Esophagus muscularis mucosa (tissue), 4 donors: ENCODE measurements around the gene DOK5. TPM values are rescaled to one million over a fixed set of nuclear protein-coding genes. Genes with fewer than 3 reads are reported as not detected.

Source experiments
- DNase-seq: peaks from one replicate; pipeline ENCODE4 v3.0.0-alpha.2; 2017; ENCODE audit errors: extremely low spot score
- H3K27ac ChIP-seq, 4 donors: fragments of 200-600 bp; sonication (generic); replicated peaks in 1 of 4; 1 replicate in 3 of 4; 2 replicates in 1 of 4; pipeline ENCODE4 v1.5.1; 2016 to 2019; ENCODE audit warnings: mild to moderate bottlenecking in 1 of 4
- H3K27me3 ChIP-seq, 4 donors: fragments of 200-600 bp; sonication (generic); one replicate each; pipeline versions ENCODE4 v1.5.1 to v1.6.0; 2016 to 2019
- H3K36me3 ChIP-seq, 4 donors: fragments of 200-600 bp; sonication (generic); one replicate each; pipeline ENCODE4 v1.5.1; 2016 to 2019
- H3K4me1 ChIP-seq, 4 donors: fragments of 200-600 bp; sonication (generic); one replicate each; pipeline ENCODE4 v1.5.1; 2016 to 2019
- H3K4me3 ChIP-seq, 4 donors: fragments of 200-600 bp; sonication (generic); 1 replicate in 2 of 4; 2 replicates in 2 of 4; pipeline ENCODE4 v1.5.1; 2016 to 2019; ENCODE audit warnings: mild to moderate bottlenecking in 4 of 4, moderate library complexity in 1 of 4
- H3K9me3 ChIP-seq, 4 donors: fragments of 200-600 bp; sonication (generic); 1 replicate in 3 of 4; 2 replicates in 1 of 4; pipeline ENCODE4 v1.5.1; 2016 to 2019
- EP300 ChIP-seq: sonication (generic); formaldehyde crosslinking; IDR thresholded peaks from one replicate; pipeline ENCODE4 v1.6.1; 2017; ENCODE audit warnings: antibody characterized with exemption
- POLR2A ChIP-seq: fragments of 450-650 bp; IDR thresholded peaks from one replicate; pipeline ENCODE4 v1.6.1; 2017; ENCODE audit warnings: antibody characterized with exemption, moderate library complexity, mild to moderate bottlenecking, low read depth
- POLR2AphosphoS5 ChIP-seq, 2 donors: sonication (generic); formaldehyde crosslinking; IDR thresholded peaks; one replicate each; pipeline ENCODE4 v1.6.1; 2017; ENCODE audit warnings: antibody characterized with exemption in 2 of 2
- WGBS: methylation state at CpG from one replicate; pipeline ENCODE4 v1.1.5; 2018; 5-methylcytosine and 5-hydroxymethylcytosine counted together
- intact Hi-C: fragments of 100-400 bp; cut with DNase I; formaldehyde crosslinking; loops from one replicate; pipeline ENCODE4 v1.15.1; 2023
- total RNA-seq, 4 donors: library from RNA; depleted of rRNA; stranded (reverse); fragments of >200 nt; gene quantifications; one replicate each; pipeline versions ENCODE4 v1.1.0 to v1.2.1, GENCODE V29; 2016
- TF ChIP-seq, protein P1 (sequence below), 3 experiments: fragments of 200-600 bp in 2 of 3; fragments of 450-650 bp in 1 of 3; sonication (generic) in 2 of 3; IDR thresholded peaks; one replicate each; pipeline ENCODE4 v1.5.1; 2017 to 2019; ENCODE audit warnings: antibody characterized with exemption in 3 of 3, mild to moderate bottlenecking in 2 of 3, moderate library complexity in 1 of 3

DOK5 gene
- total RNA-seq, 4 donors from 2014 or later, result 0.32 to 1.5 (median 0.79) TPM

GRCh38 chr20:54605319-54605718, 129.9 kb downstream of the DOK5 start:
- DNase-seq, result peak; percentile 60
- Histone ChIP-seq H3K4me3 (no peak overlapping the region), H3K27ac (no peak overlapping the region), H3K27me3 (no peaks in the 10 kb centered on the region), H3K36me3 (no peaks in the 10 kb centered on the region), H3K9me3 (no peaks in the 10 kb centered on the region), H3K4me1 (no peaks in the 10 kb centered on the region)
- intact Hi-C loops, result no loop called here
- WGBS, result 93% methylated on average over 3 of the region's 3 CpGs
- TF ChIP-seq POLR2A, result no peak
- TF ChIP-seq POLR2AphosphoS5 (IDR thresholded peaks at IDR 0.05), result no peak
- TF ChIP-seq EP300, result no peak
- TF ChIP-seq, protein P1, sequence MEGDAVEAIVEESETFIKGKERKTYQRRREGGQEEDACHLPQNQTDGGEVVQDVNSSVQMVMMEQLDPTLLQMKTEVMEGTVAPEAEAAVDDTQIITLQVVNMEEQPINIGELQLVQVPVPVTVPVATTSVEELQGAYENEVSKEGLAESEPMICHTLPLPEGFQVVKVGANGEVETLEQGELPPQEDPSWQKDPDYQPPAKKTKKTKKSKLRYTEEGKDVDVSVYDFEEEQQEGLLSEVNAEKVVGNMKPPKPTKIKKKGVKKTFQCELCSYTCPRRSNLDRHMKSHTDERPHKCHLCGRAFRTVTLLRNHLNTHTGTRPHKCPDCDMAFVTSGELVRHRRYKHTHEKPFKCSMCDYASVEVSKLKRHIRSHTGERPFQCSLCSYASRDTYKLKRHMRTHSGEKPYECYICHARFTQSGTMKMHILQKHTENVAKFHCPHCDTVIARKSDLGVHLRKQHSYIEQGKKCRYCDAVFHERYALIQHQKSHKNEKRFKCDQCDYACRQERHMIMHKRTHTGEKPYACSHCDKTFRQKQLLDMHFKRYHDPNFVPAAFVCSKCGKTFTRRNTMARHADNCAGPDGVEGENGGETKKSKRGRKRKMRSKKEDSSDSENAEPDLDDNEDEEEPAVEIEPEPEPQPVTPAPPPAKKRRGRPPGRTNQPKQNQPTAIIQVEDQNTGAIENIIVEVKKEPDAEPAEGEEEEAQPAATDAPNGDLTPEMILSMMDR (IDR thresholded peaks at IDR 0.05), result no peak

DNA sequence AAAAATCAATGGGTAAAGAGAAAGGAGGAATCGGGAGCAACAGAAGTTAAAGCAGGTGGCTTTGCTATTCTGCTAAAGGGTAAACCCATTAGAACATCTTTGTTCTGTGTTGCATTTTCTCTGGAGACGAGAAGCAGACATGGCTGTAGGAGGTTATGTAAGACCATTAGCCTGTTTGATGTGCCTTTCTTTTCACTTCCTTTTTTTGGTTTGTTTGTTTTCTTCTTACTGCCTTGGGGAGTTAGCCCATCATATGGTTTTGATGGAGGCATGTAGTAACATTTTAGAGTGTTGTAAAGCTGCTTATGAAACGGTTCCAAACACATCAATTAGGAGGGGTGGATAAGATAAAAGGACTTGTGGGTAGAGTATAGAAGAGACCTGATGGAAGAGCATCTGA, 131.0 kb downstream of the DOK5 start:
- Histone ChIP-seq H3K4me1 (no peaks in the 10 kb centered on the region), H3K9me3 (no peaks in the 10 kb centered on the region), H3K36me3 (no peaks in the 10 kb centered on the region), H3K4me3 (no peak overlapping the region), H3K27ac (no peak overlapping the region), H3K27me3 (no peaks in the 10 kb centered on the region)
- intact Hi-C loops, result no loop called here
- TF ChIP-seq POLR2A (no peak), POLR2AphosphoS5 (IDR thresholded peaks at IDR 0.05) (no peak), EP300 (no peak)
- TF ChIP-seq, protein P1 (IDR thresholded peaks at IDR 0.05), result no peak
- WGBS, result 81% methylated on average over 3 of the region's 3 CpGs
- peak; percentile 26 for DNase-seq

DNA sequence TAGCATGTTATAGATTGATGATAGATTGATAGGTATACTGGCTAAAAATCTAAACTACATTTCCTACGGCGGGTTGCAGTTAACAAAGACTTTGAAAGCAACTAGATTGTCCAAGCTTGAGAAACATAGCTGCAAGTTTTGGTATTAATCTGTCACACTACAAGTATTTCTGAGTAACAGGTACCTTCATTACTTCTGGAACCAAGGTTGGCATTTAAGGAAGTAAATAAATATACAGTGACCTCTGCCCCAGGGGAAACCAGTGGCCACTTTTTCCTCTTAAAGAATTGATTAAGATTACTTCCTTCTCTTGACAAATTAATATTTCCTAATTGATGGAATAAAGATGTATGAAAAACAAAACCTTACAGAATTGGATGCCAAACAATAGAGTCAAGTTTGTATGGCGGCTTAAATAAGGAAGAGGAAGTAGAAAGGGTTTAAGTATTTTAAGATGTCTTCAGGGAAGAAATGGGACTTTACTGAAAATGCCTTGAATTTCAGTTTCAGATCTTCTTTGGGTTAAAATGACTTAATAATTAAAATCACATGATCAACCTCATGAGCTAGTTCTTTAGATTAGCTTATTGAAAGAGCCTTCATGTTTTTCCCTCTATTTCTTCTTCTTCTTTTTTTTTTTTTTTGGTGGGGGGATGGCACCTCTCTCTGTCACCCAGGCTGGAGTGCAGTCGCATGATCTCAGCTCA, 132.8 kb downstream of the DOK5 start:
- Histone ChIP-seq H3K27ac (no peak overlapping the region), H3K9me3 (no peaks in the 10 kb centered on the region), H3K27me3 (no peaks in the 10 kb centered on the region), H3K4me3 (no peak overlapping the region), H3K4me1 (no peaks in the 10 kb centered on the region), H3K36me3 (no peaks in the 10 kb centered on the region)
- DNase-seq, result no peak
- TF ChIP-seq POLR2AphosphoS5 (IDR thresholded peaks at IDR 0.05) (no peak), POLR2A (no peak), EP300 (no peak)
- TF ChIP-seq, protein P1 (IDR thresholded peaks at IDR 0.05), result no peak
- intact Hi-C loops, result no loop called here
- 86% methylated on average over 4 of the region's 4 CpGs for WGBS

DNA sequence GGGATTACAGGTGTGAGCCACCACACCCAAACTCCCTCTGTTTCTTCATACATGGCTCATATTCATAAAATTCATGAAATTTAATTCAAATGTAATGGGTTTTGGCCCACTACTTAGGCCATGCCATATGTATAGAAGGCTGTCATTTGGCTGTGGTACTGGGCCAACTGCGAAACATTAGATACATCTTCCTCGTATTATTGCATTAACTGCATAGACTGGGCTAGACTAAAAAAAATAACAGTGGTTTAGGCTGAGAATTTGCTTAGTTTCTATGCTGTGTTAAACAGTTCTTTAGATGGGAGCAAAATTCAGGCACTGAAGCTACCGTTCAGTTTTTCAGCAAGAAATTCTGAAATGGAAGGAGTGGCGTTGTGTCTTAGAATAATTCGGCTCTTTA, 133.6 kb downstream of the DOK5 start:
- no peaks in the 10 kb centered on the region for H3K9me3 ChIP-seq
- no peak overlapping the region for H3K4me3 ChIP-seq
- TF ChIP-seq POLR2A (no peak), EP300 (no peak), POLR2AphosphoS5 (IDR thresholded peaks at IDR 0.05) (no peak)
- TF ChIP-seq, protein P1 (IDR thresholded peaks at IDR 0.05), result no peak
- H3K36me3 ChIP-seq, result no peaks in the 10 kb centered on the region
- H3K27me3 ChIP-seq, result no peaks in the 10 kb centered on the region
- 93% methylated on average over 5 of the region's 5 CpGs for WGBS
- no peak overlapping the region for H3K27ac ChIP-seq
- intact Hi-C loops, result no loop called here
- DNase-seq, result no peak
- H3K4me1 ChIP-seq, result no peaks in the 10 kb centered on the region
